ENCODE results near the gene SEC24C.
A peak's percentile ranks its signal among the peaks of the same experiment; 100 is the strongest.

Gene SEC24C

GRCh38 chr10:73779539-73780197 is 35.5 kb downstream of the SEC24C start:
- no peaks in the 10 kb centered on the region for H3K9me3 ChIP-seq (ENCODE audit: control insufficient read depth, insufficient read depth, low read length)
- H3F3A ChIP-seq (ENCODE audit: control insufficient read depth, insufficient read depth) = peaks cover 31% of the 10 kb centered on the region
- peaks cover 98% of the 10 kb centered on the region for H3K79me2 ChIP-seq (ENCODE audit: control insufficient read depth, low read length)
- peaks cover 63% of the 10 kb centered on the region for H3K36me3 ChIP-seq (ENCODE audit: control insufficient read depth, low read length)
- peak overlapping the region; percentile 2 for H3K27ac ChIP-seq (ENCODE audit: low read depth, low read length)
- H4K20me1 ChIP-seq (ENCODE audit: control insufficient read depth, insufficient read depth, low read depth, low read length) = peaks cover 8% of the 10 kb centered on the region; the same call in 1 of the 2 replicates
- no peaks in the 10 kb centered on the region for H3K9me2 ChIP-seq (replicated peaks; ENCODE audit: control insufficient read depth, low read length)
- H3K27me3 ChIP-seq (ENCODE audit: control insufficient read depth, low read length) = no peaks in the 10 kb centered on the region
- peak overlapping the region; percentile 85 for H3K4me3 ChIP-seq (ENCODE audit: low read length)
- peak overlapping the region; percentile 96 for H3K4me2 ChIP-seq (ENCODE audit: low read length)
- H3K4me1 ChIP-seq (ENCODE audit: control insufficient read depth, low read length) = peaks cover 54% of the 10 kb centered on the region
- no peak for TF ChIP-seq CTCF (IDR thresholded peaks at IDR 0.05; ENCODE audit: low read depth, low read length, poor library complexity, severe bottlenecking)
- no peak for TF ChIP-seq EZH2phosphoT487 (IDR thresholded peaks at IDR 0.05; ENCODE audit: borderline replicate concordance, low read length)

- Histone ChIP-seq H4K20me1 (ENCODE audit: control insufficient read depth, insufficient read depth, low read depth, low read length) (peaks cover 5% of the 10 kb centered on the region; the same call in 1 of the 2 replicates), H3K4me1 (ENCODE audit: control insufficient read depth, low read length) (peaks cover 53% of the 10 kb centered on the region), H3K9me3 (ENCODE audit: control insufficient read depth, insufficient read depth, low read length) (no peaks in the 10 kb centered on the region), H3K9me2 (replicated peaks; ENCODE audit: control insufficient read depth, low read length) (no peaks in the 10 kb centered on the region), H3K36me3 (ENCODE audit: control insufficient read depth, low read length) (peaks cover 57% of the 10 kb centered on the region), H3F3A (ENCODE audit: control insufficient read depth, insufficient read depth) (peaks cover 34% of the 10 kb centered on the region), H3K4me3 (ENCODE audit: low read length) (peak overlapping the region; percentile 85), H3K79me2 (ENCODE audit: control insufficient read depth, low read length) (peaks cover 95% of the 10 kb centered on the region), H3K27ac (ENCODE audit: low read depth, low read length) (peak overlapping the region; percentile 58), H3K4me2 (ENCODE audit: low read length) (peak overlapping the region; percentile 96), H3K27me3 (ENCODE audit: control insufficient read depth, low read length) (no peaks in the 10 kb centered on the region)
- TF ChIP-seq EZH2phosphoT487 (IDR thresholded peaks at IDR 0.05; ENCODE audit: borderline replicate concordance, low read length) (no peak), CTCF (IDR thresholded peaks at IDR 0.05; ENCODE audit: low read depth, low read length, poor library complexity, severe bottlenecking) (no peak)
Observed at GRCh38 chr10:73780301-73780700, 36.1 kb downstream of the SEC24C start.

GRCh38 chr10:73780966-73781365 is 36.8 kb downstream of the SEC24C start:
- Histone ChIP-seq H4K20me1 (ENCODE audit: control insufficient read depth, insufficient read depth, low read depth, low read length) (peaks cover 7% of the 10 kb centered on the region; the same call in 1 of the 2 replicates), H3F3A (ENCODE audit: control insufficient read depth, insufficient read depth) (peaks cover 34% of the 10 kb centered on the region), H3K9me2 (replicated peaks; ENCODE audit: control insufficient read depth, low read length) (no peaks in the 10 kb centered on the region), H3K4me3 (ENCODE audit: low read length) (peak overlapping the region; percentile 85), H3K27me3 (ENCODE audit: control insufficient read depth, low read length) (no peaks in the 10 kb centered on the region), H3K9me3 (ENCODE audit: control insufficient read depth, insufficient read depth, low read length) (no peaks in the 10 kb centered on the region), H3K4me1 (ENCODE audit: control insufficient read depth, low read length) (peaks cover 47% of the 10 kb centered on the region), H3K4me2 (ENCODE audit: low read length) (peak overlapping the region; percentile 96), H3K27ac (ENCODE audit: low read depth, low read length) (peak overlapping the region; percentile 58), H3K36me3 (ENCODE audit: control insufficient read depth, low read length) (peaks cover 50% of the 10 kb centered on the region), H3K79me2 (ENCODE audit: control insufficient read depth, low read length) (peaks cover 91% of the 10 kb centered on the region)
- TF ChIP-seq CTCF (IDR thresholded peaks at IDR 0.05; ENCODE audit: low read depth, low read length, poor library complexity, severe bottlenecking) (no peak), EZH2phosphoT487 (IDR thresholded peaks at IDR 0.05; ENCODE audit: borderline replicate concordance, low read length) (no peak)

Measured in DOHH2 (cell line).